ENCODE data around the gene AGAP1.

The AGAP1 gene

DNA sequence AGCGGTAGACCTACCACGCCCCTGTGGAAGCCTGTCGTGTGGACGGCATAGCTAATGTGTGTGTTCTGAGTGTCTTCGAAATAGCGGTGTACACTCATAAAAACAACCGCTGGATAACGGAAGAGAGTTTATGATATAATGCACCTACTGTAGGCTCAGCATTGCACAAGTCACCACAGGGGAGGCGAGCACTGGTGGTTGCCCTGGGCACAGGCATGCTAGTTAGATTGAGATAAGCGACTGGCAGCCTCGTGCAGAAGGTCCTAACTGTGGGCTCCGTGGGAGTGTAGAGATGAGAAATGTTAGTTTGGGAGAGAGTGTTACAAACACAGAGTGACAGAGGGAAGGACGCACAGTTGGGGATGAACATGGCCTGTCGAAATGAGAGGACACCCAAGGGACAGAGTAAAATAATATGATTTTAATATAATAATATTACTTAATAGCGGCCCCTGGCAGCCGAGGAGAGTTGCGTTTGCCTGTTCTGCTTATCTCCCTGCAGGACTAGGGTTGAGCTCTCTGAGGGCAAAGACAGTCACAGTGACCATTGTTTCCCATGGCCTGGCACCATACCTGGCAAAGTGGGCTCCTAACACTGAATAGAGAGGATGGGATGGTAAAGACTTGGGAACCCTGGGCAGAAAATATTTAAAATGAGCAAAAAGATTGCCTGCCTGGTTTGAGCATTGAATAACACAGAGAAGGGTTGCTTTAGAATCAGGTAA lies 470.2 kb downstream of the AGAP1 start:
- DNase-seq (ENCODE audit: low read depth in 2 of 2): no peak

DNA sequence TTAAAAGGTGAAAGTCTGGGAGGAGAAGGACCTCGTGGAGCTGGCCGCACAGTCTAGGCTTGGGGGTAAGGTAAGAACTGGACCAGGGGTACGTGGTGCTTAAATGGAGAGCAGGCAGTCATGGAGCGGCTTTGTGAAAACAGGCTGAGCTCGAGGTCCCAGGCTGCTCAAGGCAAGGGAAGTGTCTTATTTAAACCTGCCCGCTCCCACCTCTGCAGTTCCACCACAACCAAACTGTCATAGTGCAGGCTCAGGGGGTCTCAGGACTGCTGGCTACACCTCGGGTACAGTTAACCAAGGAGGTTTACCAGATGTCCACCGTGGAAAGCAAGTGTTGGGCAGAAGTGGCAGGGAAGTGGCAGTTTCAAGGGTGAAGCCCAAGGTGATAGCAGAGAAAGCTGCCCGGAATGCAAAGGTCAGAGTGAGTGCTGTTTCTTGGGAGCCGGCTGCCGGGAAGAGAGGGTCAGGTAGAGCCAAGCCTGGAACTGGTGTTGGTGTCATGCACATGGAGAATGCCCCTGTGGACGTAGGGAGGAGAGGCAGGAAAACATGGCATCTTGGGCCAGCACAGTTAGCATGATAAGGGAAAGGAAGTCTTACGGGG lies 471.0 kb downstream of the AGAP1 start:
- DNase-seq (ENCODE audit: low read depth in 2 of 2): no peak

DNA sequence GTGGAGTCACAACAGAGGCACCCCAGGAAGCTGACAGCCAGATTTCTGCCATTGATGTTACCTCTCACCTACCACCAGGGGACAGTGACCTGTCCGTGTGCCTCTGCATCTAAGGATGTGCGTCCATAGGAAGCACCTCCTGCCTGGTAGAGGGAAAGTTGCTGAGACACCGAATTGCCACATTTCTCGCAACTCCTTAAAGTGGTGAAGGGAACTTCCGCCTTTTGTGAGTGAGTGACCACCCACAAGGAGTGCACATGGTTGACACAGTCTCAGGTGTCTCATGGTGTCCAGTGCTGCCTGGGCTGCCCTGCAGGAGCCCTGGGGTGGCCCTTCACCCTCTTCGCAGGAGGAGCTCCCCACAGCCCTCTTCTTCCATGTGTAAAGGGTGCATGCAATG lies 472.6 kb downstream of the AGAP1 start:
- no peak for DNase-seq (ENCODE audit: low read depth in 2 of 2)

DNA sequence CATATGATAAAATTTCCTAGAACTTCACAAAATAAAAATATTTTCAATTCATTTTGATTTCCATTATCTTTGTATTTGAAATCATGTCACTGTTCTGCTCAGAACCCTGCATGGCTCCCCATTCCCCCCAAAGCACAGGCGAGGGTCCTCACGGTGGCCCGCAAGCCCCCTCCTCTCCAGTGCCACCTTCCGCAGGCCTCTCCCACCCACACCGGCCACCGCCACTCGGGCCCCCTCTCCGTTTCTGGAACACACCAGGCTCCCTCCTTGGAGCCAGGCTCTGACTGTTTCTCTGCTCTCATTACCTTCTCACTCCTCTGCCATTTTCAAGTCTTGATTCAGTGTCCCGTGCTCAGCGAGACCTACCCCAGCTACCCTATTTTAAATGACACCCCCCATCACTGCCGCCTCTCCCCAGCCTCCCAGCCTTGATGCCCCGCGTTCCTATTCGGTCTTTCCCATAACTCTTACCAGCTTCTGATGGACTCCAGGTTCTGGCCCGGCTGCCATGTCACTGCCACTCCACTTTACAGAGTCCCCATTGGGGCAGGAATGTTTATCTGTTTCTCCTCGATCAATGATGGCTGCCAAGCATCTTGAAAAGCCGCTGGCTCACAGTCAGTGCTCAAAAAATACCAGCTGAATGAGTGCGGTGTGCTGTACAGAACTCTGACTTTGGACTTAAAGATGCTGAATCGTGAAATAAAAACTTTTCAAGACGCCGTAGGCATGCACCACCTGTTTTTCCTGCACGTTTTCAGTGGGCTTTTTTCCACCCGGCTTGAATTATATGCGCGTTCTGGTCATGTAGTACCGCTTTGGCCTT lies 473.3 kb downstream of the AGAP1 start:
- DNase-seq (ENCODE audit: low read depth in 2 of 2): no peak

DNA sequence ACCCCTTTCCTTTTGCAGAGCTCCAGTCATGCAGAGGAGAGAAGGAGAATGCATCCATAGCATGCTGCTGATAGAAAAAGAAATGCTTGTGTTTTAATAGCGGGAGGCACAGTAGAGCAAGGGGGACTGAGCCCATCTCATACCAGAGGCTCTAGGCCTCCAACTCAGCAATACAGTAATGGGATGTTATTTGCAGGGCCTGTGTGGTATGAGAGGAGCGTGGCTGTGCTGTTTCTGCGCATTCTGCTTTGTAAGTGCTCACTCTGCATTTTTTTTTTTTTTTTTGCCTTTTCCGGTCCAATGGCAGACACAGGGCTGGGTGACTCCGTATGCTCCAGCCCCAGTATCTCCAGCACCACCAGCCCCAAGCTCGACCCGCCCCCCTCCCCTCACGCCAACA lies 474.3 kb downstream of the AGAP1 start:
- no peak for DNase-seq (ENCODE audit: low read depth in 2 of 2)

DNA sequence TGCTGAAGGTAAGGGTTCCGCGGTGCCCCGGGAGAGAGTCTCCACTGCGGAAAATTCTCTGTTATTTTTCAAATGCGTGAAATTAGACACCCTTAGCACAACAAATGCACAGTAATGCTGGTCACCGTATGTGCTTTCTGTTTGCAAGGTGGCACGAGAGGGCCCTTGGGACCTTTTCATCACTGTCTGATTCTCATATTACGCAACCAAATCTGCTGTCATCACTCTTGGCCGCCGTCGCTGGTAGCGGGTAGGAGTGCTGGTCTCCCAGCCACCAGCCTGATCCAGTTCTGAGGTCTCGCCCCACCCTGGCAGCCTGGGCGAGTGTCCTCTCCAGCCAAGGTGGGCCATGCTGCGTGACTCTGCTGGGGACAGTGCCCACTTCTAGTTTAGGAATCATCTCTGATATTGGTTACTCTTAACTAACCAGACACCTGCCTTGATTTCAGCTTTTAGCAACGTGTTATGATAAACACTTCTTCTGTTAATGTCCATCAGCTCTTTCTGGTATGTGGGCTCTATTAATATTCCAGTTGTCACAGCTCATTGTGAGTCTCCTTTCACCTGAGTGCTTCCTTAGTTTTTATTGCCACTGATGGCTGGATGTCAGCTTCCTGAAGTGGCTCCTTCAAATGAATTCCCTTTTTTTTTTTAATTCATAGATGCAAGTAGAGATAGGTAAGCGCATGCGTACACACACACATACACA lies 474.9 kb downstream of the AGAP1 start:
- no peak for DNase-seq (ENCODE audit: low read depth in 2 of 2)

DNA sequence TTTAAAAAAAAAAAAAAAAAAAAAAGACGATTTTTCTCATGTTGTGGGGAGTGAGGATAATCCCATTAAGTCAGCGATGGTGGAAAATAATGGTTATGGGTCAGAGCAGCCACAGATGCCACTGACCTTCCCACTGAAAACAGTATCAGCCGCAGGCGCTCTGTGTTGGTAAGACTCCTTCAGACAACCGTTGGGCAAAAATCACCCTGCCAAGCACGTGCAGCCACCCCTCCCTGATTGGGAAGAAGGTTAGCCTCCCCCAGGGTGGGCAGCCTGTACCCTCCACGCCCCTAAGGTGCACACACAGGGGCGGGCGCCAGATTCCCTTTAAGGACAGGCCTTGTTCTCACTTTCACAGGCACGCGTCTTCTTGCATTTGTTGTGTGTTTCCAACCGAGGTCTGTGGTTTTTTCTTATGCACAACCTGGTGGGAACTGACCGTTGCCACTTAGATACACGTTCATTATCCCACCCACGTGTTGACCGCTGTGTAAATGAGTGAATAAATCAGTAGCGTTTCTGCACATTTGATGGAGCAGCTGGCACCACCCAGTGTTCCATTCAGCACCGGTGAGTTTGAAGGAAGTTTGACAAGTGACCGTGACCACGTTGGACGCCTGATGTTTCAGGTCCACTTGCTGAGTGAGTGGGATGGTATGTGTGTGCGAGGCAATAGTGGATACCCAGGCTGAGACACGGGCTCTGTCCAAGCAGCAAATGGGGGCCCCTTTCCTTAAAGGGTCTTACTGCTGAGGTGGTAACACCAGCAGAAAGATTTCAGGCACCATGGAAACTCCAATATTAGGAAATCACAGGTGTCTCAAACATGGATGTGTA lies 476.6 kb downstream of the AGAP1 start:
- DNase-seq (ENCODE audit: low read depth in 2 of 2): no peak

DNA sequence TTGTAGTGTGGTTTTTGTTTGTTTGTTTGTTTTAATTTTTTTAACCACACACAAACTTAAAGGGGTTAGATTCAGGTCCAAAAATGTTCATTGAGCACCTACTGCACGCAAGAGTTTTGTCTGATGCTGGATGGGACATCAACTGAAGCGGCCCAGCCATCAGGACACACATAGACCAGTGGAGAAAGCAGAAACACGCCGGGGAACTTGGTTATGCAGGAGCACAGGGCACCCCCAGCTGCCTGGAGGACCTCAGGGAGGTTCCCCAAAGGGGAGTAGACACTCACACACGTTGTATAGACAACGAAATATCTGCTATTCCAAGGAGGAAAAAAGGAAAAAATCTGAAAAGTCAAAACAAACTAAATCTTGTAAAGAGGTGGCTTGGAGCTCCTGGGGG lies 482.7 kb downstream of the AGAP1 start:
- no peak for DNase-seq (ENCODE audit: low read depth in 2 of 2)

DNA sequence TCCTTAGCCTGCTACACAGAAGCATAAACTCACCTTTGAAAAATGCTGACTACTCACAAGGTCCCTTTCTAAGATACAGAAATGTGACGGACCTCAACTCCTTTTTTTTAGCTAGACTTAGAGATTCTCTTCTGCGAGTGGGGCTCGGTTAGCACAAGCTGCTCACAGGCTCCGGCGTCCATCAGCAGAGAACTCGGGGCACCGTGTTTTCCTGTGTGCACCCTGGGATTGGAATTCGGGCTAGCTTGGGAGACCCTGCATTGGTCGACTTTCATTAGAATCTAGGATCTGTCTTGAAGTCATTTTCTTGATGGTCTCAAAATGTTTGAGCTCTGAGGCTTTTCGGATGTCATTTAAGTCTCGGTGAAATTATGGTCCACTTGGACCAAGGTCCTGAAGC lies 483.1 kb downstream of the AGAP1 start:
- DNase-seq (ENCODE audit: low read depth in 2 of 2): no peak

DNA sequence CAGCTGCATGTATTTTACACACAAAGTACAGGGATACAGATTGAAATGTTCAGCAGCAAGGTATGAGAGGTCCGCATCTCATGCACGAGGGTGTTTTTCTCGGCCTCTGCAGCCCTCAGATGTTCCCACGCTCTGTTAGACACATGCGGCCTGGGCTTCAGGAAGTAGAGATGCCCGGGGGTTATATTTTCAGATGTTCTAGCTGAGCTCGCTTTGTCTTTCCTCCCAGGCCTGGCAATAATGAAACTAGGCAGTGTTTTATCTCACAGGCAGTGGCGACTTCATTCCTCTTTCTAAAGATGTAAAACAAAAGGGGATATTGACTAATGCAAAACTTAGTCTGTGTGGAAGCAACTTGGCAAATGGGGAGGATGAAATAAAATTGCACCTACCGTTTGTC lies 483.6 kb downstream of the AGAP1 start:
- DNase-seq (ENCODE audit: low read depth in 2 of 2): no peak

DNA sequence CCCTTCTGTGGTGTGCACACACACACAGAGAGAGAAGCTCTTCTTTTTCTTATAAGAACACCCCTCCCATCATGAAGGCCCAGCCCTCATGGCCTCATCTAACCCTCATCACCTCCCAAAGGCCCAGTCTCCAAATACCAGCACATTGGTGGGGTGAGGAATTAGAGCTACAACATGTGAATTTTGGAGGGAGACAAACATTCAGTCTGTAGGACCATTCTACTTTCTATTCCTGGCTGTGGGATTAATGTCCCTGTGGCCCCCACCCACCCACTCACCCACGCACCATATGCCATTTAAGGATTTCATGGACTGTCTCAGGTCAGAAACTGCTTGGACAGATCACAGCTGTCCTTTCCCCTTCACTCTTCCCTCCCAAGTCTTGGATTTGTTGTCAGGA lies 484.2 kb downstream of the AGAP1 start:
- no peak for DNase-seq (ENCODE audit: low read depth in 2 of 2)

DNA sequence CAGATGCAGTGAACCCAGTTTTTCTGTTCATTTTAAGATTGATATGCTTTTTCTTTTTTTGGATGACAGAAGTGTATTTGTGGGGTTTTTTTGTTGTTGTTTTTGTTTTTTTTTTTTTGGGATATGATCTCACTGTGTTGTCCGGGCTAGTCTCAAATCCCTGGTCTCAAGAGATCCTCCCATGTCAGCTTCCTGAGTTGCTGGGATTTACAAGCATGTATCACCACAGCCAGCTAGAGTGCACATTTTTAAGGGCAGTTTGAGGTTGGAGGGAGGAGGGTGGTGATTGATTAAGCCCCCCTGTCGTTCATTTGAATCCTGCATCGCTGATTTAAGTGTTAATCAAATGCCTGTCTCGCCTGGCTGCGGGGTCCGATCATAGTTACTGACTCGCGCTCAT lies 485.2 kb downstream of the AGAP1 start:
- no peak for DNase-seq (ENCODE audit: low read depth in 2 of 2)

DNA sequence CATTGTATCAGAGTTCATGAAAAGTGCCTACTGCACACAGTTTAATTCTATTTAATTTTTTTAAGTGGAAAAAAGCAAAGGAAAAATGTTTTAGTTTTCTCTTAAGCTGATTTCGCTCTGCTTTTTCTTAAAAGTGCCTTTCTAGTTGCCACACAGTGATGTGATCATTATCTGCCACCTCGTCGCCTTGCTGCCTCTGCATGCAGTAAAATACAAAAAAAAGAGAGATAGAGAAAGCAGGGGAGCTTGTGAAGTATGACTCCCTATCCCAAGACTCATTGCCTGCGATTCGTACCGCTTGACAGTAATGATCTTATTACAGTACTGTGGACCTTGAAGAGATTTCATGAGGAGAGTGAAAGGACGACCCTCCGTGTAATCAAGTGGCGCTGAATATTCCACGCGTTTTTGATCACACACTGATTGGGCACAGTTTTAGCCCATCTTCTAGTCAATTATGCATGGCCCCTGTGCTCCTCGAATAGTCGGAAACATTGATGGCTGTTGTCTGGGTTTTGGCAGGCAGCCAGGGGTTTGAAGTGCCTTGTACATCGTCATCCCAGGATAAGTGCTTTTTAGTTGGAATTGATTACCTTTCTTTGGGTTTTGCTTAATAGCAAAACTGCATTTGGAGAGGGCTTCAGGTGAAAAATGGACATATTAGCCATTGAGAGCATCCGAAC lies 486.1 kb downstream of the AGAP1 start:
- DNase-seq (ENCODE audit: low read depth in 2 of 2): no peak

DNA sequence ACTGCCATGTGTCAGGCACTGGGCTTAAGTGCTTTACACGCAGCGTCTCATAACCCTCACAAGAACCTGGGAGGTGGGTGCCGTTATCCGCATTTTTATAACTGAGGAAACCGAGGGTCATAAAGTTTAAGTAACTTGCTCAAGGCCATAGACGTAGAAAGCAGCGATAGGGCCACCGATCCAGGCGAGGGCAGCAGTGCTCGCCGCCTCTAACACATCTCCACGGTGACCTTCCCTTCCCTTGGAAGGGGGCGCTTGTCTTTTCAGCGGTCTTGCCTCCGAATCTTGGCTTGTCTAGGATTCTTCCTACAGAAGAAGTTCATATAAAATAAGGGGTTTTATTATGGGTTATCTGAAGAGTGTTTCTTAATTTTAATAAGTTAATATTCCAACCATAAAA lies 487.8 kb downstream of the AGAP1 start:
- no peak for DNase-seq (ENCODE audit: low read depth in 2 of 2)

DNA sequence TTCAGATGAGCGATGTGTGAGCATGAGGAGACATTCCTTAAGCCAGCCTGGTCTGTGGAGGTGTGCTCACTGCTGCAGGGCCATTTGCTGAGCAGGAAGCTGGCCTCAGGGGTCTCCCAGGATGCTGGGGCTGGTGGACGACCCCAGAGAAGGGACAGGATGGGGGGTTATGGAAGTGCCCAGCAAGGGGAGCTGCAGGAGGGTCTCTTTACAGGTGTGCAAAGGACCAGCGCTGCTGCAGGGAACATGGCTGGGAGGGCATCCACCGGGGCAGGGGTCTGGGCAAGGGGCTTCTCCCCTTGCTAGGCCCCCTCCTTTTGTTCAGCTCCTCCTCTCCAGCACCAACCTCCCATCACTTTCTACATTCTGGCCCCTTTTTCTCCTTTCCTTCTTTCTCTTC lies 489.2 kb downstream of the AGAP1 start:
- no peak for DNase-seq (ENCODE audit: low read depth in 2 of 2)

DNA sequence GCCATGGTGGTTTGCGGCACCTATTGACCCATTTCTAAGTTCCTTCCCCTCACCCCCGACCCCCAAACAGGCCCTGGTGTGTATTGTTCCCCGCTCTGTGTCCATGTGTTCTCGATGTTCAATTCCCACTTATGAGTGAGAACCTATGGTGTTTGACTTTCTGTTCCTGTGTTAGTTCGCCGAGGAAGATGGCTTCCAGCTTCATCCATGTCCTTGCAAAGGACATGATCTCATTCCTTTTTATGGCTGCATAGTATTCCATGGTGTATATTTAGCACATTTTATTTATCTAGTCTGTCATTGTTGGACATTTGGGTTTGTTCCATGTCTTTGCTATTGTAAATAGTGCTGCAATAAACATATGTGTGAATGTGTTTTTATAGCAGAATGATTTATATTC lies 490.7 kb downstream of the AGAP1 start:
- DNase-seq (ENCODE audit: low read depth in 2 of 2): no peak

DNA sequence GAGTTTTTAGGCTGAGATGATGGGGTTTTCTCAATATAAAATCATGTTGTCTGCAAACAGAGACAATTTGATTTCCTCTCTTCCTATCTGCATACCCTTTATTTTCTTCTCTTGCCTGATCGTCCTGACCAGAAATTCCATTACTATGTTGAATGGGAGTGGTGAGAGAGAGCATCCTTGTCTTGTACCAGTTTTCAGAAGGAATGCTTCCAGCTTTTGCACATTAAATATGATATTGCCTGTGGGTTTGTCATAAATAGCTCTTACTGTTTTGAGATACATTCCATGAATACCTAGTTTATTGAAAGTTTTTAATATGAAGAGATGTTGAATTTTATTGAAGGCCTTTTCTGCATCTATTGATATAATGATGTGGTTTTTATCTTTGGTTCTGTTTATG lies 492.5 kb downstream of the AGAP1 start:
- DNase-seq (ENCODE audit: low read depth in 2 of 2): no peak

DNA sequence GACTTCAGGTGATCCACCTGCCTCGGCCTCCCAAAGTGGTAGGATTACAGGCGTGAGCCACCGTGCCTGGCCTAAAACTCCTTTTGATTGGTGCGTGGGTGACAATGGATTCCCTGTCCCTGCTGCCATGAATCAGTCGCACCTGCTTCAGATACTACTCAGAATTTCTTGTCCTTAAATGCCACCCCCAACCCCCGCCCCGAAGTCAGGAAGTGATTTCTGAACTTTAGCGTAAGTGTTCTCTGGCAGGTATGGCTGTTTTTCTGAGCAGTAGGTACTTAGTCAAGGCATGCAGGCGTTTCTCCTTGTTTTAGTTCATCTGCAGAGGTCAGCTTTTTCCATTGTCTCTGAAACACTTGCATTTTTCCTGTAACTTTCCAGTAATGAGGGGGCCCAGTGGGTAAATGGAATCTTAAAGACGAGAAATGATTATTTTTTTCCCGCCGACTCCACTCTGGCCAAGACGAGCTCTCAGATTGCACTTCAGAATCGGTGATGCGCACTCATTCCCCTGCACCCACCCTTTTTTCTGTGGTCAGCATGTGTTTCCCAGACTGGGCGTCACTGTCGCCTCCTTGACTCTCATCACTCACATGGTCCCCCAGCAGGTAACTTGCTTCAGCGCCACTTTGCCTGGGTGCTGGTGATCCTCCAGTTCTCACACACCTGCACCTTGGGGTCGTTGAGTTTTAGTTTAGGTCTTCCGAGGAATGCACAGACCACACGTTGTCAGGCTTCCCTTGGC lies 494.6 kb downstream of the AGAP1 start:
- DNase-seq (ENCODE audit: low read depth in 2 of 2): no peak

DNA sequence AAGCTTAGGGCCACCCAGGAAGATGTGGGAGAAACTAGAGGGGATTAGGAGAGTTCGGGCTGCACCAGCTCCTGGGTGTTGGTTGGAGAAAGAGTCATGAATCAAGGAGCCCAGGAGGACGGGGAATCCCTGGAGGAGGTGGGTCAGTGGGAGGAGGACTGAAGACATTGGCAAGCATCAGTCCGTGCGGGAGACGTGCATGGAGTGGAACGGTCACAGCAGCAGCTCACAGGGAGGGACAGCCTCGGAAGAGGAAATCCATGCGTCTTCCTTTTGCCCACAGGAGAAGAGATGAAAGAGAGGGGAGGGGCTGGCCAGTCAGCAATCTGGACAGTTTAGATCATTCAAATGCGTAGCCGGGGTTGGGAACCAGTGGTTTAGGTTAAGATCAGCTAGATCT lies 495.7 kb downstream of the AGAP1 start:
- DNase-seq (ENCODE audit: low read depth in 2 of 2): no peak

DNA sequence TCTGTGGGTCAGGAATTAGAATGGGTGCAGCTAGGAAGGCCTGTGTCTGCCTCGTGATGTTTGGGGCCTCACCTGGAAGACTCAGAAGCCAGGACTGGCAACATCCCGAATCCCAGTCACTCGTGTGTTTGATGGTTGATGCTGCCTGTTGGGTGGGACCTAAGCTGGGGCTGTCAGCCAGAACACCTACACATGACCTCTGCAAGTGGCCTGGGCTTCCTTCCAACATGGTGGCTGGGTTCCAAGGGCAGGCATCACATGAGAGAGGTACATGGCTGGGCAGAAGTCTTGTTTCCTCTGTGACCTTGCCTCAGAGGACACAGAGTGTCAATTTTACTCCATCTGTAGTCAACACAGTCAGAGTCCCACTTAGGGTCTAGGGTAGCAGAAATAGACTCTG lies 496.5 kb downstream of the AGAP1 start:
- DNase-seq (ENCODE audit: low read depth in 2 of 2): no peak
